ENCODE results near the gene PPP1R9A. TPM values are rescaled to one million over a fixed set of nuclear protein-coding genes. Genes with fewer than 3 reads are reported as not detected.

PPP1R9A gene
- total RNA-seq, 1 experiment from 2014 or later, result 6.3 TPM

DNA sequence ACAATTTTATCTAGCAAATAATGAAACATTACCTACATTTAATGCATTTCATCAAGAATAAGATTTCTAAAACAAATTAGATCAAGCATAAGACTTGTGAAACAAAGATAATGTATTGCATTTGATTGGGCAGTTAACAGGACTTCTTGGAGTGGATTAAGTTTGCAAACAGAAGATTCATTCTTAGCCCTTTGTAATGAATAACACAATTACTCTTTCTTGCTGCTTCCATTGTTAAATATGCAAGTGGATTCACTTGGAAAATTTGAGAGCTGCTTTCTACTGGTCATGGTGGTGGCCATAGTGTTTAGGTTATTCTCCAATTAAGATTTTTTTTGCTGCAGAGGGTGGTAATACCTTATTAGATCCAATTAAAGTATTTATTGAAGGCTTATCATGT lies 6.0 kb downstream of the PPP1R9A start:
- intact Hi-C loops (cut with micrococcal nuclease), result no loop called here
- TF ChIP-seq, protein P1, sequence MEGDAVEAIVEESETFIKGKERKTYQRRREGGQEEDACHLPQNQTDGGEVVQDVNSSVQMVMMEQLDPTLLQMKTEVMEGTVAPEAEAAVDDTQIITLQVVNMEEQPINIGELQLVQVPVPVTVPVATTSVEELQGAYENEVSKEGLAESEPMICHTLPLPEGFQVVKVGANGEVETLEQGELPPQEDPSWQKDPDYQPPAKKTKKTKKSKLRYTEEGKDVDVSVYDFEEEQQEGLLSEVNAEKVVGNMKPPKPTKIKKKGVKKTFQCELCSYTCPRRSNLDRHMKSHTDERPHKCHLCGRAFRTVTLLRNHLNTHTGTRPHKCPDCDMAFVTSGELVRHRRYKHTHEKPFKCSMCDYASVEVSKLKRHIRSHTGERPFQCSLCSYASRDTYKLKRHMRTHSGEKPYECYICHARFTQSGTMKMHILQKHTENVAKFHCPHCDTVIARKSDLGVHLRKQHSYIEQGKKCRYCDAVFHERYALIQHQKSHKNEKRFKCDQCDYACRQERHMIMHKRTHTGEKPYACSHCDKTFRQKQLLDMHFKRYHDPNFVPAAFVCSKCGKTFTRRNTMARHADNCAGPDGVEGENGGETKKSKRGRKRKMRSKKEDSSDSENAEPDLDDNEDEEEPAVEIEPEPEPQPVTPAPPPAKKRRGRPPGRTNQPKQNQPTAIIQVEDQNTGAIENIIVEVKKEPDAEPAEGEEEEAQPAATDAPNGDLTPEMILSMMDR (IDR thresholded peaks at IDR 0.05; ENCODE audit: unreplicated experiment), result no peak
- H3K4me3 Mint-ChIP-seq (ENCODE audit: unreplicated experiment), result no peak overlapping the region
- ChIA-PET POLR2A (no interaction called here), CTCF (interaction anchor here (0.8 kb wide), 1 partner anchor 325 kb away, joined by 3 read pairs; no protein-coding TSS in a partner anchor)
- H3K27ac Mint-ChIP-seq (ENCODE audit: low read depth, unreplicated experiment), result no peak overlapping the region
- peaks cover 48% of the 10 kb centered on the region for H3K27me3 Mint-ChIP-seq (ENCODE audit: insufficient read depth, unreplicated experiment)
- H3K36me3 Mint-ChIP-seq (ENCODE audit: insufficient read depth, unreplicated experiment), result no peaks in the 10 kb centered on the region
- H3K9me3 Mint-ChIP-seq (ENCODE audit: unreplicated experiment), result no peaks in the 10 kb centered on the region
- no peak for DNase-seq (ENCODE audit: unreplicated experiment)
- no TSS peak for BruUV-seq (replicated peaks)
- H3K4me1 Mint-ChIP-seq (ENCODE audit: insufficient read depth, unreplicated experiment), result no peaks in the 10 kb centered on the region

DNA sequence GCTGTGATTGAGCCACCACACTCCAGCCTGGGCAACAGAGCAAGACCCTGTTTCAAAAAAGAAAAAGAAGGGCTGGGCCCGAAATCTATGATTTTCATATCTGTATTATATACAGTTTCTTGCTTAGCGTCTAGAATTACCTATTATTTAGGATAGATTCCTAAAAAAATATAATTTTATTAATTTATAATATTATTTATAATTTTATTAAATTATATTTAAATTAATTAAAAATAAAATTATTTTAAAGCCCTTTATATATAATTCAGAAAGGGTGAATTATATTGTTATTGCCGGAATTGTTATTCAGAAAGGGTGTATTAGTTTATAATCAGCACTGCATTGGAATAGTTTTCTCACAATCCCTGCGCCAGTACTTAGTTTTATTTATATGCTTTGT lies 14.5 kb downstream of the PPP1R9A start:
- Mint-ChIP-seq H3K9me3 (ENCODE audit: unreplicated experiment) (no peaks in the 10 kb centered on the region), H3K27ac (ENCODE audit: low read depth, unreplicated experiment) (no peak overlapping the region), H3K4me1 (ENCODE audit: insufficient read depth, unreplicated experiment) (no peaks in the 10 kb centered on the region), H3K27me3 (ENCODE audit: insufficient read depth, unreplicated experiment) (no peaks in the 10 kb centered on the region), H3K4me3 (ENCODE audit: unreplicated experiment) (no peak overlapping the region), H3K36me3 (ENCODE audit: insufficient read depth, unreplicated experiment) (no peaks in the 10 kb centered on the region)
- ChIA-PET CTCF (no interaction called here), POLR2A (no interaction called here)
- BruUV-seq (replicated peaks), result no TSS peak
- DNase-seq (ENCODE audit: unreplicated experiment), result no peak
- TF ChIP-seq, protein P1 (IDR thresholded peaks at IDR 0.05; ENCODE audit: unreplicated experiment), result no peak
- intact Hi-C loops (cut with micrococcal nuclease), result no loop called here

DNA sequence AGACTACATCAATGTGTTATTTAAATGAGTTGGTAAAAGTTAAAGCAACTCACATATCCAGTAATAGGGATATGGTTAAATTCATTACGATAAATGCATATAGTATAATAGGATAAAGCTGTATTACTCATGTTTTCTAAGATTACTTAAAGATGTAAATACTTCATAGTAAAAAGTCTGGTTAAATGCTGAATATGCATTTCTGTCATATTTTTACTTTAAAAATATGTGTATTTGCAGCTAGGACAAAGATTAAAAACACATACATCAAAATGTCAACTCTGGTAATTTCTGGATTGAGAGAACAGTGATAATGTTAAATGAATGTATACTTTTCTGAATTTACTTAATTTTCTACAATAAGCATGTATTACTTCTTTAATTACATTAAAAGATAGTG lies 15.1 kb downstream of the PPP1R9A start:
- H3K4me1 Mint-ChIP-seq (ENCODE audit: insufficient read depth, unreplicated experiment), result no peaks in the 10 kb centered on the region
- no peak overlapping the region for H3K27ac Mint-ChIP-seq (ENCODE audit: low read depth, unreplicated experiment)
- ChIA-PET CTCF (no interaction called here), POLR2A (no interaction called here)
- H3K9me3 Mint-ChIP-seq (ENCODE audit: unreplicated experiment), result no peaks in the 10 kb centered on the region
- no peaks in the 10 kb centered on the region for H3K36me3 Mint-ChIP-seq (ENCODE audit: insufficient read depth, unreplicated experiment)
- no peak for DNase-seq (ENCODE audit: unreplicated experiment)
- TF ChIP-seq, protein P1 (IDR thresholded peaks at IDR 0.05; ENCODE audit: unreplicated experiment), result no peak
- H3K4me3 Mint-ChIP-seq (ENCODE audit: unreplicated experiment), result no peak overlapping the region
- H3K27me3 Mint-ChIP-seq (ENCODE audit: insufficient read depth, unreplicated experiment), result peaks cover 2% of the 10 kb centered on the region
- no TSS peak for BruUV-seq (replicated peaks)
- intact Hi-C loops (cut with micrococcal nuclease), result no loop called here

DNA sequence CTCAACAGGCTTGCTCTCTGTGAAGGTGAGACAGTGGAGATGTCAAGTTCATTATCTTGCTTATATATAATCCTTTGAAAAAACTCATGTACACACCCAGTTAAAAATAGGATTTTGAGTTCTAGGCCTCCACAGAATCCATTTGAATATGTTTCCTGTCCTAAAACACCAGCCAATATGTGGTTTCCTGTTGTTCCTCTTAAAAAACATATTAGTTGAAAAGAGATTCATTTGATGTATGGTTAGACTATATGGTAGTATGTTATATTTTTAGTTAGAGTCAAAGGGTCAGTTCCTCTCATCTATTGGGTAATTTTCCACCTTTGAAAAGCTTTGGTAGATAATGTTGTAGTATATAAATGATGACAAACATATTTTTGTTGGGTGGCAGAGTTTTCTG lies 16.0 kb downstream of the PPP1R9A start:
- no peak overlapping the region for H3K27ac Mint-ChIP-seq (ENCODE audit: low read depth, unreplicated experiment)
- BruUV-seq (replicated peaks), result no TSS peak
- CTCF ChIA-PET, result no interaction called here
- POLR2A ChIA-PET, result no interaction called here
- no peaks in the 10 kb centered on the region for H3K36me3 Mint-ChIP-seq (ENCODE audit: insufficient read depth, unreplicated experiment)
- H3K27me3 Mint-ChIP-seq (ENCODE audit: insufficient read depth, unreplicated experiment), result peaks cover 11% of the 10 kb centered on the region
- no peaks in the 10 kb centered on the region for H3K9me3 Mint-ChIP-seq (ENCODE audit: unreplicated experiment)
- DNase-seq (ENCODE audit: unreplicated experiment), result no peak
- no peak overlapping the region for H3K4me3 Mint-ChIP-seq (ENCODE audit: unreplicated experiment)
- TF ChIP-seq, protein P1 (IDR thresholded peaks at IDR 0.05; ENCODE audit: unreplicated experiment), result no peak
- H3K4me1 Mint-ChIP-seq (ENCODE audit: insufficient read depth, unreplicated experiment), result no peaks in the 10 kb centered on the region
- intact Hi-C loops (cut with micrococcal nuclease), result no loop called here
